HL-60 (cell line): ENCODE data around the gene FOXP4.

ENCODE experiments used
- DNase-seq, 2 experiments: peaks; one replicate each; pipeline ENCODE4 v3.0.0-alpha.2; 2010 to 2020; ENCODE audit warnings: low read depth in 1 of 2, low spot score in 1 of 2
- H3K27ac ChIP-seq: fragments of 250-450 bp; sonication (Bioruptor Pico); replicated peaks from 2 replicates; pipeline ENCODE4 v1.5.1; 2020; ENCODE audit warnings: mild to moderate bottlenecking, moderate library complexity
- H3K27me3 ChIP-seq: fragments of 250-450 bp; sonication (Bioruptor Pico); 2 replicates; pipeline ENCODE4 v1.5.1; 2021; ENCODE audit warnings: mild to moderate bottlenecking, moderate library complexity; ENCODE audit not compliant: insufficient read depth, poor library complexity, severe bottlenecking
- H3K4me3 ChIP-seq: replicated peaks from 2 replicates; pipeline ENCODE4 v1.5.1; 2011; ENCODE audit warnings: mild to moderate bottlenecking, control low read depth, low read length; ENCODE audit not compliant: insufficient read depth
- GABPA ChIP-seq: IDR thresholded peaks from 2 replicates; pipeline ENCODE4 v1.6.1; 2012; ENCODE audit warnings: low read depth
- POLR2AphosphoS5 ChIP-seq: IDR thresholded peaks from 2 replicates; pipeline ENCODE4 v1.6.1; 2012; ENCODE audit warnings: low read depth
- SPI1 ChIP-seq: IDR thresholded peaks from 2 replicates; pipeline ENCODE4 v1.6.1; 2012; ENCODE audit warnings: low read depth, mild to moderate bottlenecking, borderline replicate concordance
- TF ChIP-seq, protein P1 (sequence below): IDR thresholded peaks from 2 replicates; pipeline ENCODE4 v1.6.1; 2012; ENCODE audit warnings: low read depth; ENCODE audit not compliant: insufficient replicate concordance
- TF ChIP-seq, protein P2 (sequence below): IDR thresholded peaks from one replicate; pipeline ENCODE4 v1.5.1; 2011; ENCODE audit warnings: low read length, control low read depth, inconsistent platforms; ENCODE audit not compliant: insufficient read depth

FOXP4 gene

DNA sequence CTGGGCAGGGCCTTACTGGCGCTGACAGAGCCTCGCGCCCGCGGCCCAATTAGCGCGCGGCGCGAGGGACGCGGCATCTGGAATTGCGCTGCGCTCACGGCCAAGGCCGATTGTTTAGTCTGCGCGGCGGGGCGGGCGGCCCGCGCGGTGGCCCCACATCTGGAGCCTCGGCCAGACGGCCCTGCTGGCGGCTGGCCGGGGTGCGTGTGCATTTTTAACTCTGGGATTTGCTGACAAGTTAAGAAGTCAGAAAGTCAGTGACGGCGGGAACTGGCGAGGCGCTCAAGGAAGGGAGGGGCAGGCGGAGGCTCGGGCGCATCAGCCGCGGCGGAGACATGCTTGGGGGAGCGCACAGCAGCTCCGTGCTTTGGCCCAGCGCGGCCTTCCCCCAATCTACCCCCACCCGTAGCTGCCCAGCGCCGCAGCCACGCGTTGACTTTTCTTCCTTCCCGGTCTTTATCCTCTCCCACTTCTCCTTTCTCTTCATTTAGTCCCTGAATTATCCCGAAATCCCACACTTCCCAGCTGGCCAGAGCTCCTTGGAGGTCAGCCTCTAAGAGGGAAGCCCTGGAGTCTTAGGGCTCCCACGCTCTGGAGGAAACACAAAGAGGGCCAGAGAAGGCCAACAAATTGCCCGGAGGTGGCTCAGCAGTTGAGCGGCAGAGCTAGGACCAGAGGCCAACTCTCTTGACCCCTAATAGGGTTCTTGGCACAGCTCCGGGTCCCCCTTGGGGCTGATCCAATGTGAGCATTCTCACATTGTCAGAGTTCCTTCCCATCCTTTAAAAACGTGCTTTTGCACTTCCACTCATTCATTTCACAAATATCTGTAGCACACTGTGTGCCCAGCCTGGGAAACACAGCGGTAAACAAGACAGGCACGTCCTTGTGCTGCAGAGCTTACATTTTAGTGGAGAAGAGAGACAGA, 40.8 kb upstream of the FOXP4 start:
- no peak for DNase-seq
- Histone ChIP-seq H3K27ac (no peak overlapping the region), H3K4me3 (no peak overlapping the region), H3K27me3 (peaks cover 51% of the 10 kb centered on the region)
- TF ChIP-seq, protein P1, sequence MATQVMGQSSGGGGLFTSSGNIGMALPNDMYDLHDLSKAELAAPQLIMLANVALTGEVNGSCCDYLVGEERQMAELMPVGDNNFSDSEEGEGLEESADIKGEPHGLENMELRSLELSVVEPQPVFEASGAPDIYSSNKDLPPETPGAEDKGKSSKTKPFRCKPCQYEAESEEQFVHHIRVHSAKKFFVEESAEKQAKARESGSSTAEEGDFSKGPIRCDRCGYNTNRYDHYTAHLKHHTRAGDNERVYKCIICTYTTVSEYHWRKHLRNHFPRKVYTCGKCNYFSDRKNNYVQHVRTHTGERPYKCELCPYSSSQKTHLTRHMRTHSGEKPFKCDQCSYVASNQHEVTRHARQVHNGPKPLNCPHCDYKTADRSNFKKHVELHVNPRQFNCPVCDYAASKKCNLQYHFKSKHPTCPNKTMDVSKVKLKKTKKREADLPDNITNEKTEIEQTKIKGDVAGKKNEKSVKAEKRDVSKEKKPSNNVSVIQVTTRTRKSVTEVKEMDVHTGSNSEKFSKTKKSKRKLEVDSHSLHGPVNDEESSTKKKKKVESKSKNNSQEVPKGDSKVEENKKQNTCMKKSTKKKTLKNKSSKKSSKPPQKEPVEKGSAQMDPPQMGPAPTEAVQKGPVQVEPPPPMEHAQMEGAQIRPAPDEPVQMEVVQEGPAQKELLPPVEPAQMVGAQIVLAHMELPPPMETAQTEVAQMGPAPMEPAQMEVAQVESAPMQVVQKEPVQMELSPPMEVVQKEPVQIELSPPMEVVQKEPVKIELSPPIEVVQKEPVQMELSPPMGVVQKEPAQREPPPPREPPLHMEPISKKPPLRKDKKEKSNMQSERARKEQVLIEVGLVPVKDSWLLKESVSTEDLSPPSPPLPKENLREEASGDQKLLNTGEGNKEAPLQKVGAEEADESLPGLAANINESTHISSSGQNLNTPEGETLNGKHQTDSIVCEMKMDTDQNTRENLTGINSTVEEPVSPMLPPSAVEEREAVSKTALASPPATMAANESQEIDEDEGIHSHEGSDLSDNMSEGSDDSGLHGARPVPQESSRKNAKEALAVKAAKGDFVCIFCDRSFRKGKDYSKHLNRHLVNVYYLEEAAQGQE, result no peak
- TF ChIP-seq GABPA, result no peak
- TF ChIP-seq, protein P2, sequence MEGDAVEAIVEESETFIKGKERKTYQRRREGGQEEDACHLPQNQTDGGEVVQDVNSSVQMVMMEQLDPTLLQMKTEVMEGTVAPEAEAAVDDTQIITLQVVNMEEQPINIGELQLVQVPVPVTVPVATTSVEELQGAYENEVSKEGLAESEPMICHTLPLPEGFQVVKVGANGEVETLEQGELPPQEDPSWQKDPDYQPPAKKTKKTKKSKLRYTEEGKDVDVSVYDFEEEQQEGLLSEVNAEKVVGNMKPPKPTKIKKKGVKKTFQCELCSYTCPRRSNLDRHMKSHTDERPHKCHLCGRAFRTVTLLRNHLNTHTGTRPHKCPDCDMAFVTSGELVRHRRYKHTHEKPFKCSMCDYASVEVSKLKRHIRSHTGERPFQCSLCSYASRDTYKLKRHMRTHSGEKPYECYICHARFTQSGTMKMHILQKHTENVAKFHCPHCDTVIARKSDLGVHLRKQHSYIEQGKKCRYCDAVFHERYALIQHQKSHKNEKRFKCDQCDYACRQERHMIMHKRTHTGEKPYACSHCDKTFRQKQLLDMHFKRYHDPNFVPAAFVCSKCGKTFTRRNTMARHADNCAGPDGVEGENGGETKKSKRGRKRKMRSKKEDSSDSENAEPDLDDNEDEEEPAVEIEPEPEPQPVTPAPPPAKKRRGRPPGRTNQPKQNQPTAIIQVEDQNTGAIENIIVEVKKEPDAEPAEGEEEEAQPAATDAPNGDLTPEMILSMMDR, result no peak
- TF ChIP-seq SPI1, result no peak
- no peak for TF ChIP-seq POLR2AphosphoS5

DNA sequence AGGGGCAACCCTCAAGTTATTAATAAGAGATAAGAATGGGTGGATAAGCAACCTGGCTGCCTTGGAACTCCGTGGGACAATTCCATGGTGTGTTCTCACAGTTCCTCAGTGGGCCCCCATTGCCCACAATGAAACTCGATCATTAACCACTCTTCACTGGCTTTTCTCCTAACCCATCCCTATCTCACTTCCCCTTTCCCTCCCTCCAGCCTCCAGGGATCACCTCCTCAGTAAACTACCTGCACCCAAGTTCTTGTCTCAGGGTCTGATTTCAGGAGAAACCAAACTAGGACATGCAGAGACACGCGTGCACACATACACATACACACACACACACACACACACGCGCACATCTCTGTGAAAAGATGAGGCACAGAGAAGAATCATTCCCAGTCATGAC, 37.7 kb upstream of the FOXP4 start:
- no peak overlapping the region for H3K4me3 ChIP-seq
- peaks cover 31% of the 10 kb centered on the region for H3K27me3 ChIP-seq
- TF ChIP-seq POLR2AphosphoS5 (no peak), SPI1 (no peak; the same call in 1 of the 2 replicates), GABPA (no peak)
- TF ChIP-seq, protein P2, result no peak
- TF ChIP-seq, protein P1, result no peak
- DNase-seq, result no peak
- H3K27ac ChIP-seq, result no peak overlapping the region

DNA sequence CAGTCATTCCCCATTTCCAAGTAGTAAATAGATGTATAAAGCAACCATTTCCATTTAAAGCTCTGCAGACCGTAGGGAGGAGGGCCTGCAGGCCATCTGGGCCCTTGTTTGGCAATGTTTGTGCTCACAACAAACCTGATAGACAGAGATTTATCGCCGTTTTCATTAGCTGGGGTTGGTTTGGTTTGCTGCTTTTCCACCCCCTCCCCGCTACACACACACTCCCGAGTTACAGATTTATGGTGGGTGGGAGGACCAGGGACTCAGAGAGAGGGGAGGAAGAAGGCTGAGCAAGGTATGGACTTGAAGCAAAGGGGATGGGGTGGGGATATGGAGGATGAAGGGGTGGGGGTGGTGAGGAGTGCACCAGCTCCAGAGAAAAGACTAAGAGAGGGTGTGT, 36.6 kb upstream of the FOXP4 start:
- no peak for DNase-seq
- Histone ChIP-seq H3K4me3 (no peak overlapping the region), H3K27ac (no peak overlapping the region), H3K27me3 (peaks cover 23% of the 10 kb centered on the region)
- no peak for TF ChIP-seq GABPA
- TF ChIP-seq, protein P2, result no peak
- TF ChIP-seq, protein P1, result no peak
- TF ChIP-seq SPI1, result no peak
- no peak for TF ChIP-seq POLR2AphosphoS5
